ENCODE measurements around the gene TMED6.

Gene TMED6

GRCh38 chr16:69324013-69324531 lies 27.5 kb downstream of the TMED6 start:
- no peak for DNase-seq (ENCODE audit: low read depth)

GRCh38 chr16:69323415-69323814 lies 28.2 kb downstream of the TMED6 start:
- no peak for DNase-seq (ENCODE audit: low read depth)

- DNase-seq (ENCODE audit: low read depth): no peak
These were observed 29.2 kb downstream of the TMED6 start for GRCh38 chr16:69322343-69322742.

- DNase-seq (ENCODE audit: low read depth): no peak
These were observed 30.5 kb downstream of the TMED6 start for GRCh38 chr16:69321080-69321479.

- no peak for DNase-seq (ENCODE audit: low read depth)
These were observed 30.9 kb downstream of the TMED6 start for GRCh38 chr16:69320740-69321073.

GRCh38 chr16:69319826-69320739 lies 31.5 kb downstream of the TMED6 start:
- no peak for DNase-seq (ENCODE audit: low read depth)

- DNase-seq (ENCODE audit: low read depth): no peak
These were observed 32.2 kb downstream of the TMED6 start for GRCh38 chr16:69319381-69319780.

- DNase-seq (ENCODE audit: low read depth): no peak
These were observed 32.7 kb downstream of the TMED6 start for GRCh38 chr16:69318911-69319289.

GRCh38 chr16:69318177-69318910 lies 33.2 kb downstream of the TMED6 start:
- DNase-seq (ENCODE audit: low read depth): no peak

- no peak for DNase-seq (ENCODE audit: low read depth)
These were observed 35.0 kb downstream of the TMED6 start for GRCh38 chr16:69316595-69317034.

GRCh38 chr16:69315486-69316311 lies 35.9 kb downstream of the TMED6 start:
- DNase-seq (ENCODE audit: low read depth): no peak

GRCh38 chr16:69314534-69314933 lies 37.1 kb downstream of the TMED6 start:
- DNase-seq (ENCODE audit: low read depth): no peak

- no peak for DNase-seq (ENCODE audit: low read depth)
These were observed 38.1 kb downstream of the TMED6 start for GRCh38 chr16:69313469-69313868.

- DNase-seq (ENCODE audit: low read depth): no peak
These were observed 39.8 kb downstream of the TMED6 start for GRCh38 chr16:69311533-69312387.

- DNase-seq (ENCODE audit: low read depth): peak; percentile 97
These were observed 40.7 kb downstream of the TMED6 start, which contains the start of gene VPS4A for GRCh38 chr16:69310653-69311532. Gene VPS4A (plus strand): TSS chr16:69311350. CDS start chr16:69311512, 162 bp downstream.

- no peak for DNase-seq (ENCODE audit: low read depth)
These were observed 42.3 kb downstream of the TMED6 start for GRCh38 chr16:69309316-69309715.

GRCh38 chr16:69307856-69308255 lies 43.7 kb downstream of the TMED6 start:
- no peak for DNase-seq (ENCODE audit: low read depth)

GRCh38 chr16:69307091-69307490 lies 44.5 kb downstream of the TMED6 start:
- no peak for DNase-seq (ENCODE audit: low read depth)

GRCh38 chr16:69306031-69306430 lies 45.6 kb downstream of the TMED6 start:
- DNase-seq (ENCODE audit: low read depth): no peak

- no peak for DNase-seq (ENCODE audit: low read depth)
These were observed 49.3 kb downstream of the TMED6 start for GRCh38 chr16:69302301-69302700.

Data from stimulated activated CD8-positive, alpha-beta memory T cell treated with anti-CD3 and anti-CD28 coated beads, Interleukin-4, amount 100 ng/mL, for 24 hours (primary cell).